ENCODE measurements around the gene ELAVL4. TPM values are rescaled to one million over a fixed set of nuclear protein-coding genes. Genes with fewer than 3 reads are reported as not detected.

ELAVL4 gene
- 2.0 TPM for polyA plus RNA-seq (2013, experiment 1 of 4)
- polyA plus RNA-seq (2013, experiment 2 of 4) = 2.0 TPM
- polyA plus RNA-seq (2013, experiment 3 of 4) = 2.8 TPM
- polyA plus RNA-seq (2013, experiment 4 of 4) = 3.3 TPM

DNA sequence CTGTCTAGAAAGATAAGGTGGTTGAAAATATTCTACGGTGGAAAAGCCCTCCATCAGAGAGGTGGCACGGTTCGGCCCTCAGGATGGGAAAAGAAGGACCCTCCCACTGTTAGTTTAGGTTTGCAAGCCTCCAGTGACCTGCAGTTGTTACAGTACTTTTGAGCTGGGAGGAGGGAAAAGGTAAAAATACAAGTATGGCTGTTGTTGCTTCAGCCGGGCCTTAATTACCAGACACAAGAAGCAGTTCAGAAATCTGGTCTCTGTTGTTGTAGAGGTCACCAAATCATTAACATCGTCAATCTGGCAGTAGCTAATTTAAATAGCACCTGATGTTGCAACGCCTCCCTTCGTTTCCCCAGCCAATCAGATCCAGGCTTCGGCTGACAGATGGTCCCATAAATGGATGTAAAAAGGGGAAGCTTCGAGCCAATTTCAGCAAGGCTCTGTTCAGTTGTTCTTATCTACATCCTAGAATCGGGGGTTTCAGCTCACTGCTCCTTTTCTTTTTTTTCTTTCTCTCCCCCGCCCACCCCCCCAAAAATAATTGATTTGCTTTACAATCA is at the start of gene ELAVL4:
Gene ELAVL4 (plus strand): TSS at position 424 of the 563 bp plus-strand sequence. CDS start 270 bp downstream, outside the sequence.
- H3K27me3 ChIP-seq (ENCODE audit: control insufficient read depth, insufficient read depth, low read length, poor library complexity, severe bottlenecking) = no peaks in the 10 kb centered on the region
- H3K36me3 ChIP-seq (ENCODE audit: control insufficient read depth, insufficient read depth, low read length) = no peaks in the 10 kb centered on the region
- no peaks in the 10 kb centered on the region for H3K9me3 ChIP-seq (ENCODE audit: control insufficient read depth, low read length)
- H3K4me3 ChIP-seq (ENCODE audit: insufficient read depth, low read depth, low read length) = no peak within 1 kb of the TSS
- WGBS, 2 experiments = 76 to 83% methylated on average over 9 to 10 of the region's 11 CpGs
- H3K4me1 ChIP-seq (ENCODE audit: control insufficient read depth, insufficient read depth, low read length) = peaks cover 7% of the 10 kb centered on the region
- no peak within 1 kb of the TSS for H3K27ac ChIP-seq (ENCODE audit: insufficient read depth, low read depth, low read length, poor library complexity, severe bottlenecking)

GRCh38 chr1:50060279-50060678 is 48.4 kb upstream of the ELAVL4 start:
- Histone ChIP-seq H3K27ac (ENCODE audit: insufficient read depth, low read depth, low read length, poor library complexity, severe bottlenecking) (no peak overlapping the region), H3K4me1 (ENCODE audit: control insufficient read depth, insufficient read depth, low read length) (no peaks in the 10 kb centered on the region), H3K27me3 (ENCODE audit: control insufficient read depth, insufficient read depth, low read length, poor library complexity, severe bottlenecking) (no peaks in the 10 kb centered on the region), H3K36me3 (ENCODE audit: control insufficient read depth, insufficient read depth, low read length) (no peaks in the 10 kb centered on the region), H3K9me3 (ENCODE audit: control insufficient read depth, low read length) (peaks cover 11% of the 10 kb centered on the region), H3K4me3 (ENCODE audit: insufficient read depth, low read depth, low read length) (no peak overlapping the region)
- 63 to 80% methylated on average over 2 to 3 of the region's 3 CpGs for WGBS, 2 experiments

GRCh38 chr1:50066806-50067205 is 41.9 kb upstream of the ELAVL4 start:
- WGBS, 2 experiments = 76 to 100% methylated on average over 1 of the region's 1 CpG
- H3K4me3 ChIP-seq (ENCODE audit: insufficient read depth, low read depth, low read length) = no peak overlapping the region
- no peak overlapping the region for H3K27ac ChIP-seq (ENCODE audit: insufficient read depth, low read depth, low read length, poor library complexity, severe bottlenecking)
- peaks cover 7% of the 10 kb centered on the region for H3K9me3 ChIP-seq (ENCODE audit: control insufficient read depth, low read length)
- no peaks in the 10 kb centered on the region for H3K4me1 ChIP-seq (ENCODE audit: control insufficient read depth, insufficient read depth, low read length)
- no peaks in the 10 kb centered on the region for H3K36me3 ChIP-seq (ENCODE audit: control insufficient read depth, insufficient read depth, low read length)
- H3K27me3 ChIP-seq (ENCODE audit: control insufficient read depth, insufficient read depth, low read length, poor library complexity, severe bottlenecking) = no peaks in the 10 kb centered on the region

DNA sequence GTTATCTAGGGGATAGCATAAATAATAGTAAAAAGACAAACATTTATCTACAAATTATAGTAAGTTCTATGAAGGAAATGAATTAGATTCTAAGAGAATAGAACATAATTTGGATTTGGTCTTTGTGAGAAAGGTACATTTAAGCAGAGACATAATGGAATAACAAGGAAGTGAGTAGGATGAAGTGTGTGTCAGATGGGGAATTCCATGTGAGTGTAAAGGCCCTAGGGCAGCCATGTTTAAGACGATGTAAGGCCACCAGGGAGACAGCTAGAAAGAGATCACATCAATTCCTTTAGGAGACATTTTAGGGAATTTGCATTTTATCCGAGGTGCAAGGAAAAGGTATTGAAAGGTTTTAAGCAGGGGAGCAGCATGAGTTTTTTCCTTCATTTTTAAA is 33.8 kb upstream of the ELAVL4 start:
- H3K9me3 ChIP-seq (ENCODE audit: control insufficient read depth, low read length) = peaks cover 3% of the 10 kb centered on the region
- H3K4me3 ChIP-seq (ENCODE audit: insufficient read depth, low read depth, low read length) = no peak overlapping the region
- H3K36me3 ChIP-seq (ENCODE audit: control insufficient read depth, insufficient read depth, low read length) = no peaks in the 10 kb centered on the region
- H3K27me3 ChIP-seq (ENCODE audit: control insufficient read depth, insufficient read depth, low read length, poor library complexity, severe bottlenecking) = no peaks in the 10 kb centered on the region
- 48 to 76% methylated on average over 2 of the region's 2 CpGs for WGBS, 2 experiments
- no peak overlapping the region for H3K27ac ChIP-seq (ENCODE audit: insufficient read depth, low read depth, low read length, poor library complexity, severe bottlenecking)
- no peaks in the 10 kb centered on the region for H3K4me1 ChIP-seq (ENCODE audit: control insufficient read depth, insufficient read depth, low read length)

DNA sequence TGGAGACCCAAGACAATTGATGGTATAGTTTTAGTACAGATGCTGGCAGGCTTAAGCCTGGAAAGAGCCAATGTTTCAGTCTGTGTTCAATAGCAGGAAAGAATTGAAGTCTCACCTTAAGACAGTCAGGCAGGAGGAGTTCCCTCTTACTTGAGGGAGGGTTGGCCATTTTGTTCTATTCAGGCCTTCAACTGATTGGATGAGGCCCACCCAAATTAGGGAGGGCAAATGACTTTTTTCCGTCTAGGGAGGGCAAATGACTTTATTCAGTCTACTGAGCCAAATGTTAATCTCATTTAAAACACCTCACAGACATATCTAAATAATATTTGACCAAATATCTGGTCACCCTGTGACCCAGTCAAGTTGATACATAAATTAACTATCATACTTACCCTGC is 31.4 kb upstream of the ELAVL4 start:
- Histone ChIP-seq H3K9me3 (ENCODE audit: control insufficient read depth, low read length) (no peaks in the 10 kb centered on the region), H3K4me3 (ENCODE audit: insufficient read depth, low read depth, low read length) (no peak overlapping the region), H3K4me1 (ENCODE audit: control insufficient read depth, insufficient read depth, low read length) (no peaks in the 10 kb centered on the region), H3K27ac (ENCODE audit: insufficient read depth, low read depth, low read length, poor library complexity, severe bottlenecking) (no peak overlapping the region), H3K36me3 (ENCODE audit: control insufficient read depth, insufficient read depth, low read length) (no peaks in the 10 kb centered on the region), H3K27me3 (ENCODE audit: control insufficient read depth, insufficient read depth, low read length, poor library complexity, severe bottlenecking) (no peaks in the 10 kb centered on the region)
- WGBS, 2 experiments = 48 to 65% methylated on average over 1 of the region's 1 CpG

- WGBS, 2 experiments = 54 to 64% methylated on average over 2 to 3 of the region's 3 CpGs
- Histone ChIP-seq H3K4me1 (ENCODE audit: control insufficient read depth, insufficient read depth, low read length) (no peaks in the 10 kb centered on the region), H3K36me3 (ENCODE audit: control insufficient read depth, insufficient read depth, low read length) (no peaks in the 10 kb centered on the region), H3K4me3 (ENCODE audit: insufficient read depth, low read depth, low read length) (no peak overlapping the region), H3K9me3 (ENCODE audit: control insufficient read depth, low read length) (peaks cover 3% of the 10 kb centered on the region), H3K27me3 (ENCODE audit: control insufficient read depth, insufficient read depth, low read length, poor library complexity, severe bottlenecking) (no peaks in the 10 kb centered on the region), H3K27ac (ENCODE audit: insufficient read depth, low read depth, low read length, poor library complexity, severe bottlenecking) (no peak overlapping the region)
Observed at GRCh38 chr1:50080904-50081586, 27.7 kb upstream of the ELAVL4 start.

GRCh38 chr1:50084389-50084788 is 24.3 kb upstream of the ELAVL4 start:
- peaks cover 3% of the 10 kb centered on the region for H3K9me3 ChIP-seq (ENCODE audit: control insufficient read depth, low read length)
- no peak overlapping the region for H3K27ac ChIP-seq (ENCODE audit: insufficient read depth, low read depth, low read length, poor library complexity, severe bottlenecking)
- no peaks in the 10 kb centered on the region for H3K36me3 ChIP-seq (ENCODE audit: control insufficient read depth, insufficient read depth, low read length)
- no peak overlapping the region for H3K4me3 ChIP-seq (ENCODE audit: insufficient read depth, low read depth, low read length)
- no peaks in the 10 kb centered on the region for H3K4me1 ChIP-seq (ENCODE audit: control insufficient read depth, insufficient read depth, low read length)
- 50 to 61% methylated on average over 1 of the region's 1 CpG for WGBS, 2 experiments
- no peaks in the 10 kb centered on the region for H3K27me3 ChIP-seq (ENCODE audit: control insufficient read depth, insufficient read depth, low read length, poor library complexity, severe bottlenecking)

GRCh38 chr1:50091068-50091467 is 17.7 kb upstream of the ELAVL4 start:
- Histone ChIP-seq H3K4me1 (ENCODE audit: control insufficient read depth, insufficient read depth, low read length) (no peaks in the 10 kb centered on the region), H3K9me3 (ENCODE audit: control insufficient read depth, low read length) (no peaks in the 10 kb centered on the region), H3K27me3 (ENCODE audit: control insufficient read depth, insufficient read depth, low read length, poor library complexity, severe bottlenecking) (no peaks in the 10 kb centered on the region), H3K27ac (ENCODE audit: insufficient read depth, low read depth, low read length, poor library complexity, severe bottlenecking) (no peak overlapping the region), H3K4me3 (ENCODE audit: insufficient read depth, low read depth, low read length) (no peak overlapping the region), H3K36me3 (ENCODE audit: control insufficient read depth, insufficient read depth, low read length) (no peaks in the 10 kb centered on the region)
- WGBS, 2 experiments = 87 to 92% methylated on average over 9 of the region's 9 CpGs

DNA sequence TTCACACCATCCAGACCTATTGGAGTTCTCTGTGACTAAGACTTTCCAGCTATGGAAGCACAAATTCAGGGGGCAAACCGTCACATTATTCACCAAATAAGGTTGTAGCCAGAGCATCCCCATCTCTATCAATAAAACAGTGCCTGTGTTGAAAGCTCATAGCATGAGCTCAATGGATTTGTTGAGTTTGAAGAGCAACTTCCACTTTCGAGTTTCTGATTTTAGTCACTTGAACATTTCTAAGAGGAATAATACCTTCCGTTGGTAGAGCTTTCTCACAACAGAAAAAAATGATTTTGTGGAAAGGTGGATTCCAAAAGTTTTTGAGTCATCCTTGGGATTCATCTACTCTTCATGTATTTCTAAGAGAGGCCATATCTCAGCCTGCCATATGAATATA is 13.0 kb upstream of the ELAVL4 start:
- 69 to 73% methylated on average over 3 of the region's 3 CpGs for WGBS, 2 experiments
- Histone ChIP-seq H3K9me3 (ENCODE audit: control insufficient read depth, low read length) (no peaks in the 10 kb centered on the region), H3K27me3 (ENCODE audit: control insufficient read depth, insufficient read depth, low read length, poor library complexity, severe bottlenecking) (no peaks in the 10 kb centered on the region), H3K4me3 (ENCODE audit: insufficient read depth, low read depth, low read length) (no peak overlapping the region), H3K36me3 (ENCODE audit: control insufficient read depth, insufficient read depth, low read length) (no peaks in the 10 kb centered on the region), H3K27ac (ENCODE audit: insufficient read depth, low read depth, low read length, poor library complexity, severe bottlenecking) (no peak overlapping the region), H3K4me1 (ENCODE audit: control insufficient read depth, insufficient read depth, low read length) (no peaks in the 10 kb centered on the region)

DNA sequence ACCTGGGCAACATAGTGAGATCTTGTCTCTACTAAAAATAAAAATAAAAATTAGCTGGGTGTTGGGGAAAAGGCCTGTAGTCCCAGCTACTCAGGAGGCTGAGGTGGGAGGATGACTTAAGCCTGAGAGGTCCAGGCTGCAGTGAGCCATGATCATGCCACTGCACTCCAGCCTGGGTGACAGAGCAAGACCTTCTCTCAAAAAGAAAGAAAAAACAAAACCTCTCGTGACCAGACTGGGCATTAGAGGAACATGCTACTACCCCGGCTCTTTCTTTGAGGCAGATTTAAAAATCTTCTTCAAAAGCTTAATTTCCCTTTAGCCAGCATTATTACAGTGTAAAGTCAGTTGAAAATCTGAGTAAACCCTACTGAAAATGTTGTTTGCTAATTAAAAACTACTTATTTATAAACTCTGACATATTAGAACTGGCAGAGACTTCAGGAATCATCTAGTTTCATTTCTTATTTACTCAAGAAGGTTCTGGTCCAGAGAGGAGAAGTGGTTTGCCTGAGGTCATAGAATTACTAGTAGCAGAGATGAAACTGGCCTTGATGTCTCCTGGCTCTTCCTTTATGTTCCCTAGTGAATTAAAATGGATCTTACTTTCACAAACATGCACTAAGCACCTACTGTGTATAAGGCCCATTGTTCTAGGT is 11.6 kb upstream of the ELAVL4 start:
- WGBS, 2 experiments = 80 to 84% methylated on average over 2 of the region's 2 CpGs
- H3K4me1 ChIP-seq (ENCODE audit: control insufficient read depth, insufficient read depth, low read length) = no peaks in the 10 kb centered on the region
- no peak overlapping the region for H3K4me3 ChIP-seq (ENCODE audit: insufficient read depth, low read depth, low read length)
- no peaks in the 10 kb centered on the region for H3K36me3 ChIP-seq (ENCODE audit: control insufficient read depth, insufficient read depth, low read length)
- no peaks in the 10 kb centered on the region for H3K9me3 ChIP-seq (ENCODE audit: control insufficient read depth, low read length)
- H3K27me3 ChIP-seq (ENCODE audit: control insufficient read depth, insufficient read depth, low read length, poor library complexity, severe bottlenecking) = no peaks in the 10 kb centered on the region
- H3K27ac ChIP-seq (ENCODE audit: insufficient read depth, low read depth, low read length, poor library complexity, severe bottlenecking) = no peak overlapping the region

Data from ectodermal cell (in vitro differentiated cells).